GM18519 (cell line): Measurements from ENCODE around the gene MAT2B.
A peak's percentile ranks its signal among the peaks of the same experiment; 100 is the strongest.

Experiments used
- ATAC-seq: cut with Tn5 transposase; IDR thresholded peaks from one replicate; pipeline ENCODE4 v1.9.1; 2021; ENCODE audit warnings: mild to moderate bottlenecking, moderate library complexity; ENCODE audit not compliant: unreplicated experiment, low FRiP score

The MAT2B gene

DNA sequence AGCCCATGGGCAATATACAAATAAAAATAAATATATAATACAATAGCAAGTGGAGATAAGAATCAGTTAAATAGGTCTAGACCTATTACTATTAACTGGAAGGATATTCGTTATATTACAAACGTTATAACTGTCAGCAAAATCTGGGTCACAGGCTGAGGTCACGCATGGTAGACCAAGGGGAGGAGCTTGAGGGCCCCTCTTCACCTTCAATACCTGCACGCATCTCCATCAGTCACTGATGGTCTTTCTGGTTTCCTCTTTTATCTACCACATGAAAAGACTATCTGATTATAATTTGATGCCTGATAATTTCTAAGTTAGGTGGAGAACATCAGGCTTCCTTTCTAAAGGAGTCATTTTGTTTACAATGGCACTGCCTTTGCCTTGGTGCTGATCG lies 43.2 kb downstream of the MAT2B start:
- ATAC-seq = no peak

DNA sequence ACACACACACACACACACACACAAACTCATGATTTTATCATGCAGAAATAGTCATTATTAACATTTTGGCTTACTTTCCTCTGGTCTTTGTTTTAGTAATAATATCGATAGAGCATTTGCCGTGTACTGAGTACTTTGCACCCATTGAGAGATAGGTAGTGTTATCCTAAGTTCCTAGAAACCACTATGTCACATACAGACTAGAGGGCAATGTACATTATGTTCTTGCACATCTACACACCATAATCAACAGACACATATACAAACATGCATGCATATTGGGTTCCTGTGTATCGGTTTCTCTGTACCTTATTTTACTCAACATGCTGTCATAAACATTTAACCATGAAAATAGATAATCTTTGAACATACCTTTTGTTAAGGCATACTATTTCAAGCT lies 45.7 kb downstream of the MAT2B start:
- no peak for ATAC-seq

DNA sequence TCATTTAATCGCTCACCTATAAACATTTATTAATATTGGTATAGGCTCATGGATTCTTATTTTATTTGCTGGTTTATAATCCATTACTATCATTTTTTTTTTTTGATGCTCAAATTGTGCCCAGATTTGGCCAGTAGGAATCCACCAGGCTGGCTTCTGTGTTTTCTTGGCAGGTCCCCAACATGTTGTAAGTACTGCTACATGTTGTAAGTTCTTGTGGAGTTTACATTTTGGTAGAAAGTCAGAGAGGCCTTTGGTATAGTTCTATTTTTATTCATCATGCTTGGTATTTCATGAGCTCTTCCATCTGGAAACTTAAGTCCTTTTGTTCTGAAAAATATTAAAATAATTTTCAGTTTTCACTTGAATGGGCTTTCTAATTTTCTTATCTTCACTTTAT lies 47.1 kb downstream of the MAT2B start:
- ATAC-seq = no peak

DNA sequence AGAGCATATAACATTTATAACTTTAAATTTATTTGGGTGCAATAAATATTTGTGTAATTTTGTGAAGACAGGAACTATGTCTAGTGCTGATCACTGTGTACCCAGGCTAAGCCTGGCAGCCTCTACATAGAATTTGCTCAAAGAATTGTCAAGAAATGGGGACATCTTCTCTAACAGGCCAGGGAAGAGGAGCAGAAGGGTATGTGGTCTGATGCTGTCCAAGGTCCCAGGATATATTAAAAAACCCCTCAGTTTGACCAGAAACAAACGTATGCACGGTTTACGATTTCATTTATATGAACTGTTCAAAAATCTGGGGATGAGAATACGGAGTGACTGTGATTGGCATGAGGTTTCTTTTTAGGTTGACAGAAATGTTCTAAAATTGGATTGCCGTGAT lies 55.9 kb downstream of the MAT2B start:
- ATAC-seq = no peak

DNA sequence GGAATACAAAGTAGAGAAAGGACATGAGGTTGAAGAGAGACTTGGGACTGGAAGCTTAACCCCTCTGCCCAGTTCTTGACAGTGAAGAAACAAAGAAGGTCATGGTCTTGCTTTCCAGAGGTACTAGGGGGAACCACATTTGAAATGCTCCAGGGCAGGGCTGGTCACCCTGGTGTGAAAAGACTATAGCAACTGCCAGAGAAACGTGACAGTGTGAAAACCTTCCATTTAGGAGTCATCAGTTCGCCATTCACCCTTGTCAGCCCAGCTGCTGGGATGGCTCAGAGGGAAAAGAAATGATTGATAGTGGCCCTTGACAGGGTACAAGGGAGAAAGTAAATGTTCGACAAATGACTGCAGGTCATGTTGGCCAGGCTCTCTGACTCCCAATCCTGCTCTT lies 56.7 kb downstream of the MAT2B start:
- ATAC-seq = no peak

DNA sequence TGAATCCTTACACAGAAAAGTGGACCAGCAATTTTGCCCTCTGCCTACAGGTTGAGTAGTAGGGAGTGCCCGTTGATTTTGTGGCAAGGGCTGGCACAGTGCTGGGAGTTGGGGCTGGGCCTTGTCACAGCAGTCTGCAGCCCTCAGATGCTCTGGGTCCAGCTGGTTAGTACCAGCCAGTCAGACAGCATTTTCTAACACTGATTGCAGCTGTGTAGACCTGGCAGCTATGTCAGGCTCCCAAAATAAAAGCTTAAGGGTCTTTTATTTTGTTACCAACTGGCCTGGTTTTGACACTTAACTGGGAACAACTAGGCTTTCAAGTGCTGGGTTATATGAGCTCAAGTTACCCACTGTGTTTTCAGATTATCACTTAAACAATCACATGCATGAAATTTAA lies 57.7 kb downstream of the MAT2B start:
- ATAC-seq = no peak

DNA sequence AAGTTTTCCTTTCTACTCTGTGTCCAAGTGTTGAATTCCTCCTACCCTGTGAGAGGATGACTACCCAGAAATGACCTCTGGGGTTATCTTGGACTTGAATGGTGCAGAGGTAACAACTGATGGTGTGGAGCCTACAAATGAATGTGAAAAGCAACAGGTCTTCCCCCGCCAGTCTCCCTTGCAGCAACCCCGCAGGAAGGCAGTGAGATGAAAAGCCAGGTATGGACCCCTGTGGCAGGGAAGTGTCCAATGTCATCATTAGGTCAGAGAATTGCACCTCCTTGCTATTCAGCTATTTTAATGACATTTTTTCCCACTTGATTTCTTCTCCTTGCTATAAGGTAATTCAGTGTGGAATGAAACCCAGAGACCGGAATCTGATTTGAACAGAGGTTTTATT lies 58.5 kb downstream of the MAT2B start:
- no peak for ATAC-seq

DNA sequence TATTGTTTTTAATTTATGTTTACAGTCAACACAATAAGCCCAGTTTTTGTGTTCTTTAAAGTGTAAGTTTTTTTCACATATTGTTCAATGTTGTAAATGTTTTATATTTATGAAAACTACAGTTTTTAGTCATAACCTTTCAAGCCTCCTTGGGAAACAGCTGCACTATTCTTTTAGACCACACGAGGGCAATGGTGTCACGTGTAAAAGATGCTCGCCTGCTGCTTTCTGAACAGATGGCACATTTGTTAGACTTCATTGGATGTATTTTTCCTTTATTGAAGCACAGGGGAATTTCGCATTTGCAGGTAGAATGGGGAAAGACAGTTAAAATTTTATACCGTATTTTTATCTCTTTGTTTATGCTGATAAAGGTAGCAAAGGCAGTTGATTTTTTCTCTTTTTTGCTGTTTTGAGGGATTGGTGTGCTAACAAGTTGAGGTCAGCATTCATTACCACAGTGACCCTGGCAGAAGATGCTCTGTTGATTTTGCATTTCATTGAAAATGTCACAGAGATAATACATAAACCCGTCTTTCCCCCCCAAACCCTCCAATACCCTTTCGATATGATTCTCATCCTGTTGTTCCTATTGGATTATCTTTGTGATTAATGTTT lies 59.0 kb downstream of the MAT2B start:
- ATAC-seq = peak; percentile 44

DNA sequence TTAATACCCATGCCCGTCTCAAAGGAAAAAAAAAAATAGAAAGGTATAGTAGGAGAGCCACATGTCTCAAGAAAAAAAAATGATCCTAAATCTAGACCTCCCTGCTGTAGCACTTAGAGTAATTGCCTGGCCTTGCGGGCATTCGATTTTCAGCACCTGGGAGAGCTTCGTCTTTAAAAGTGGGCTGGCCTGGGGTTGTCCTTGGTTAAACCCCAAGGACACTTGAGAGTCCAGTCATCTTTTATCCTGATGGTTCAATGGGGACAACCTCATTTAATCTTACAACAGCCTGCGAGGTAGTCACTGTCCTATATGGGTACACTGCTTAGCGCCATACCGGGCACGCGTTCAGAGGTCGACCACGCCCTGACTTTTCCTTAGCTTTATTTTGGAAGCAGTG lies 60.1 kb downstream of the MAT2B start:
- ATAC-seq = no peak

DNA sequence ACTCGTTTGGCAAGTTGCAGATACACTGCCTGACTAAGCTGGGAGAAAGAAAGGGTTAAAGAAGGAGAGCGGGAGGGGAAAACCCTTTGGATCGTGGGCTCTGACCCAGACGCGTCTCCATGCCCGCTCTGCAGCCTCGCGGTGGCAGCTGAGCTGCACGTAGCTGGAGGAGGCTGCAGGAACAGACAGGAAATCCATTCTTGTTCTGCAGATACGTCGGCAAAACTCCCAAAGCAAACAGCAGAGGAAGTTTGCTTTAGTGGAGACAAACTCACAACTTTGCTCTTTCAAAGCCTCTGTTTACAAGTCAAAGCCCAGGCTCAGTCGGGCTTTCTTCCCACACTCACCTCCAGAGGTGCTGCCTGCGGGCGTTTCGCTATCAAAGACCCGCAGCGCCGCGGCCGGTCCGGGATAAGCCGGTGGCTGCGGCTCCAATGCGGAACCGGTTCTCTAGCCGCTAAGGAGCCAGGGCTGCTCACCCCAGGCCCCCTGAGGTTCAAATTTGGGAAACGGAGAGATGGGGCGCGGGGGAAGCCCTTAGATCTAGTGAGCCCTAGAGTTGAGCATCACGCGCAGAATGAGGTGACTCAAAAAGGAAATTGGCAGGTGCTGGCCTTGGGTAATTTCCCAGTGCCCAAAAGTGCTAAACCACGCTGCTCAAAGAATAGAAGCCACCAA lies 60.7 kb downstream of the MAT2B start:
- ATAC-seq = peak; percentile 54

DNA sequence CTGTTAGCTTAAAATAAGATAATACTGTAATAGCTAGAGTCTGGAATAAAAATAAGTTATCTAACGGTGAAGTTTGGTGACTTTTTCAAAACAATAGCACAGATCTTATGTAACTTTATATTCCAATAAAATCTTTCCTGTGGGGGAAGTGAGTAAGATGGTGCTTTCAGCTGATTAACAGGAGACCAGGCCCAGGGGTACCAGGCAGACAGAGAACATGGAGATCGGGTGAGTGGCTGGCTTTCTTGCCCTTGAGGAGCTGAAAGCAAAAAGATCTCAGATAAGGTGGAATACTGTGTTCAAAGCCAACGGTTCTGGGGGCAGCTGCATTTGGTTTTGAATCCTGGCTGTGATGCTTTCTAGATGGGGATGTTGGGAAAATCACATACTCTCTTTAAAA lies 61.3 kb downstream of the MAT2B start:
- peak; percentile 1 for ATAC-seq

DNA sequence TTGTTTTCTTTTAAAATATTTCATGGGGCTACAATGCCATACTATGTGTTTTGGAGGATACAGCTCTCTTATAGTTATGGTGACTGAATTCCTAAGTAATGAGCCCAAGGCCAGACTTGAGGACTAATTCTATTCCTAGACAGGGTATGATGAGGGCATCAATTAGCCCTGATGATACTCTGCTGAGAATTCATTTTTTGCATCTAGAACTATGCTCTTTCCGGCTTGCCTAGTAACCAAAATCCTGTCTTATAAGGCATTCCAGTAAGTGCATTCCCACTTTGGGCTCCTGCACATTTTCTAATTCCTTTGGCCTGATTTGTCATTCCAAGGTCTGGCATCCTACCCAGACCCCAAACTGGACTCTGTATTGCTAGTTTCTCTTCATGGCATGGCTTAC lies 62.4 kb downstream of the MAT2B start:
- ATAC-seq = no peak
